ENCODE measurements around the gene FAM81A.

GRCh38 chr15:59519329-59519728, 81.3 kb downstream of the FAM81A start:
- TF ChIP-seq, protein P1, sequence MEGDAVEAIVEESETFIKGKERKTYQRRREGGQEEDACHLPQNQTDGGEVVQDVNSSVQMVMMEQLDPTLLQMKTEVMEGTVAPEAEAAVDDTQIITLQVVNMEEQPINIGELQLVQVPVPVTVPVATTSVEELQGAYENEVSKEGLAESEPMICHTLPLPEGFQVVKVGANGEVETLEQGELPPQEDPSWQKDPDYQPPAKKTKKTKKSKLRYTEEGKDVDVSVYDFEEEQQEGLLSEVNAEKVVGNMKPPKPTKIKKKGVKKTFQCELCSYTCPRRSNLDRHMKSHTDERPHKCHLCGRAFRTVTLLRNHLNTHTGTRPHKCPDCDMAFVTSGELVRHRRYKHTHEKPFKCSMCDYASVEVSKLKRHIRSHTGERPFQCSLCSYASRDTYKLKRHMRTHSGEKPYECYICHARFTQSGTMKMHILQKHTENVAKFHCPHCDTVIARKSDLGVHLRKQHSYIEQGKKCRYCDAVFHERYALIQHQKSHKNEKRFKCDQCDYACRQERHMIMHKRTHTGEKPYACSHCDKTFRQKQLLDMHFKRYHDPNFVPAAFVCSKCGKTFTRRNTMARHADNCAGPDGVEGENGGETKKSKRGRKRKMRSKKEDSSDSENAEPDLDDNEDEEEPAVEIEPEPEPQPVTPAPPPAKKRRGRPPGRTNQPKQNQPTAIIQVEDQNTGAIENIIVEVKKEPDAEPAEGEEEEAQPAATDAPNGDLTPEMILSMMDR (IDR thresholded peaks at IDR 0.05), result no peak
- no peak for TF ChIP-seq POLR2A (IDR thresholded peaks at IDR 0.05)

Measured in heart left ventricle (tissue), 13 donors.